Heart right ventricle (tissue), 16 donors: Measurements from ENCODE around the gene TMEM233. TPM values are rescaled to one million over a fixed set of nuclear protein-coding genes. Genes with fewer than 3 reads are reported as not detected.
"Not testable (repeated sequence)": the region's sequence is repeated elsewhere in the genome, so short reads cannot be mapped to it uniquely, and the experiment has no call there.

Experiments used
- ATAC-seq, 8 donors: fragments of 200-7000 bp; cut with Tn5 transposase; one replicate each; pipeline ENCODE4 v1.9.1; 2020; ENCODE audit warnings: mild to moderate bottlenecking in 8 of 8, moderate library complexity in 8 of 8, moderate number of reproducible peaks in 1 of 8
- DNase-seq, 2 donors: peaks; one replicate each; pipeline ENCODE4 v3.0.0-alpha.2; 2020
- H3K27ac ChIP-seq, 10 donors: fragments of 200-600 bp; sonication (generic) in 2 of 10; one replicate each; pipeline versions ENCODE4 v1.5.0 to v1.8.0; 2020 to 2022; ENCODE audit warnings: mild to moderate bottlenecking in 3 of 10
- H3K27me3 ChIP-seq, 7 donors: fragments of 200-600 bp; one replicate each; pipeline ENCODE4 v1.8.0; 2021 to 2022; ENCODE audit warnings: mild to moderate bottlenecking in 2 of 7
- H3K36me3 ChIP-seq, 9 donors: fragments of 200-600 bp; sonication (generic) in 1 of 9; one replicate each; pipeline versions ENCODE4 v1.5.0 to v1.8.0; 2020 to 2022; ENCODE audit warnings: mild to moderate bottlenecking in 2 of 9
- H3K4me1 ChIP-seq, 9 donors: fragments of 200-600 bp; sonication (generic) in 1 of 9; one replicate each; pipeline versions ENCODE4 v1.5.0 to v1.8.0; 2020 to 2022; ENCODE audit warnings: mild to moderate bottlenecking in 4 of 9
- H3K4me3 ChIP-seq, 10 donors: fragments of 200-600 bp; sonication (generic) in 2 of 10; one replicate each; pipeline versions ENCODE4 v1.5.0 to v1.8.0; 2020 to 2022; ENCODE audit warnings: mild to moderate bottlenecking in 7 of 10, moderate library complexity in 2 of 10
- H3K9me3 ChIP-seq, 11 donors: fragments of 200-600 bp in 10 of 11; sonication (generic) in 2 of 11; one replicate each; pipeline versions ENCODE4 v1.5.0 to v1.8.0; 2013 to 2022; ENCODE audit warnings: mild to moderate bottlenecking in 2 of 11, control low read depth in 1 of 11, moderate library complexity in 1 of 11
- CTCF ChIP-seq, 9 donors: fragments of 200-600 bp; sonication (generic) in 2 of 9; IDR thresholded peaks; one replicate each; pipeline versions ENCODE4 v1.5.0 to v1.8.0; 2021 to 2022; ENCODE audit warnings: antibody characterized with exemption in 9 of 9, mild to moderate bottlenecking in 5 of 9, moderate library complexity in 1 of 9
- WGBS, 2 donors: extraction: QIAGEN DNeasy Blood & Tissue Kit; methylation state at CpG; one replicate each; pipeline ENCODE4 v1.1.7; 2013; ENCODE audit warnings: inconsistent platforms in 1 of 2; 5-methylcytosine and 5-hydroxymethylcytosine counted together
- intact Hi-C, 10 donors: fragments of 100-400 bp; cut with DNase I; formaldehyde crosslinking; loops; one replicate each; pipeline versions ENCODE4 v1.11.1 to v1.14.2; 2022
- polyA plus RNA-seq, 2 donors: library from polyadenylated mRNA; stranded (reverse); fragments of 200-250 nt; gene quantifications; one replicate each; pipeline ENCODE4 v1.2.3, GENCODE V29; 2013
- total RNA-seq, 10 donors: library from RNA; stranded (reverse); fragmentation: NEBNext Ultra II Directional in 3 of 10; extraction: Animal tissue kit (Norgen Biotek cat#: 25700) in 3 of 10; gene quantifications; one replicate each; pipeline versions ENCODE4 v1.2.1 to v1.2.4, GENCODE V29; 2021 to 2023
- donor health status: Arrhythmogenic right ventricular cardiomyopathy.
- donor health status: ischemic (EF 13 %, LVEDD 7.1; RV severe dilation, severe dysfunction).
- donor health status: healthy with polysubstance abuse.
- donor health status: DM: no; HTN: yes; CAD: no.
- donor health status: DM: no; HTN: no; CAD: no.
- donor health status: ischemic (EF 25% LVEDD 6.9; RV normal size, moderate dysfunction).
- donor health status: ischemic (EF 25% LVEDD 5.7; RV mildly dilated, moderate dysfunction).
- donor health status: healthy.
- donor health status: DM: yes; HTN: yes; CAD: no.
- donor health status: Ischemic cardiomyopathy.
- donor health status: ischemic (EF 35%, LVEDD 5.7; RV mildly dilated, moderate dysfunction).
- donor health status: nonischemic (EF 11% LVEDD 7.7; RV severe dilation, severe dysfunction).
- donor health status: DM: yes; HTN: yes; CAD: no.
- donor health status: PGD.
- donor health status: ischemic (EF 29% LVEDD 5.4; RV normal size, mild dysfunction).
- donor health status: nonischemic (EF 23%, LVEDD 6.1; RV moderate dilation, normal function).

The TMEM233 gene
- total and polyA plus RNA-seq, 12 donors = 0.10 to 0.92 (median 0.49) TPM; not detected in 1

GRCh38 chr12:119652665-119653064, 59.1 kb downstream of the TMEM233 start:
- ATAC-seq (no peak), DNase-seq (no peak)
- Histone ChIP-seq H3K9me3 (peaks cover 0 to 32% (median 19%) of the 10 kb centered on the region in 11 donors), H3K27me3 (no peaks in the 10 kb centered on the region), H3K27ac (no peak overlapping the region), H3K4me1 (no peaks in the 10 kb centered on the region), H3K36me3 (no peaks in the 10 kb centered on the region), H3K4me3 (no peak overlapping the region)
- intact Hi-C loops = loop anchor here in 1 of 10 donors (10.0 kb wide), 1 partner anchor 252 kb away; no protein-coding TSS in a partner anchor
- 66 to 84% methylated on average over 3 of the region's 3 CpGs for WGBS, 2 donors
- TF ChIP-seq CTCF (IDR thresholded peaks at IDR 0.05) = no peak

- not testable (repeated sequence) for H3K36me3 ChIP-seq, H3K27ac ChIP-seq, ATAC-seq, DNase-seq, H3K4me3 ChIP-seq, H3K27me3 ChIP-seq
- WGBS, 2 donors = 77 to 81% methylated on average over 2 of the region's 2 CpGs
- H3K4me1 ChIP-seq = peaks cover 0 to 11% (median 0%) of the 10 kb centered on the region in 9 donors
- intact Hi-C loops = loop anchor here in 1 of 10 donors (10.0 kb wide), 1 partner anchor 248 kb away; no protein-coding TSS in a partner anchor
- peaks cover 0 to 29% (median 17%) of the 10 kb centered on the region in 11 donors for H3K9me3 ChIP-seq
These were observed 63.4 kb downstream of the TMEM233 start for GRCh38 chr12:119657001-119657400.

- peak in 4 of 9 donors; percentile 13 to 34 (median 24) for TF ChIP-seq CTCF (IDR thresholded peaks at IDR 0.05)
- ATAC-seq, DNase-seq, H3K4me3 ChIP-seq, H3K27ac ChIP-seq, H3K27me3 ChIP-seq, H3K36me3 ChIP-seq: not testable (repeated sequence)
- intact Hi-C loops = loop anchor here in 3 of 10 donors (2.0 to 10.0 kb wide), 2 partner anchors 123 to 247 kb away; no protein-coding TSS in a partner anchor
- peaks cover 0 to 11% (median 0%) of the 10 kb centered on the region in 9 donors for H3K4me1 ChIP-seq
- WGBS, 2 donors = 88 to 89% methylated on average over 6 of the region's 6 CpGs
- peaks cover 0 to 17% (median 6%) of the 10 kb centered on the region in 11 donors for H3K9me3 ChIP-seq
These were observed 64.6 kb downstream of the TMEM233 start for GRCh38 chr12:119658166-119658565.

GRCh38 chr12:119659289-119659897, 65.8 kb downstream of the TMEM233 start:
- intact Hi-C loops = loop anchor here in 3 of 10 donors (2.0 to 10.0 kb wide), 2 partner anchors 121 to 245 kb away; no protein-coding TSS in a partner anchor
- DNase-seq (no peak), ATAC-seq (no peak)
- 40 to 42% methylated on average over 6 of the region's 6 CpGs for whole genome bisulfite sequencing, 2 donors
- Histone ChIP-seq H3K4me3 (no peak overlapping the region), H3K27ac (no peak overlapping the region), H3K27me3 (no peaks in the 10 kb centered on the region), H3K36me3 (no peaks in the 10 kb centered on the region), H3K9me3 (peaks cover 0 to 5% (median 0%) of the 10 kb centered on the region in 11 donors), H3K4me1 (peaks cover 0 to 11% (median 0%) of the 10 kb centered on the region in 9 donors)
- TF ChIP-seq CTCF (IDR thresholded peaks at IDR 0.05) = peak; percentile 68 to 95 (median 88)

- no peak for TF ChIP-seq CTCF (IDR thresholded peaks at IDR 0.05)
- intact Hi-C loops = loop anchor here in 2 of 10 donors (10.0 kb wide), 2 partner anchors 115 to 125 kb away; no protein-coding TSS in a partner anchor
- no peaks in the 10 kb centered on the region for H3K27me3 ChIP-seq
- peak overlapping the region in 1 of 10 donors; percentile 2 for H3K27ac ChIP-seq
- 70 to 78% methylated on average over 5 of the region's 5 CpGs for WGBS, 2 donors
- DNase-seq (no peak), ATAC-seq (peak in 1 of 8 donors; percentile 33)
- peaks cover 0 to 11% (median 0%) of the 10 kb centered on the region in 9 donors for H3K4me1 ChIP-seq
- no peaks in the 10 kb centered on the region for H3K9me3 ChIP-seq
- H3K36me3 ChIP-seq = no peaks in the 10 kb centered on the region
- no peak overlapping the region for H3K4me3 ChIP-seq
These were observed 66.5 kb downstream of the TMEM233 start for GRCh38 chr12:119660076-119660475.
